ENCODE data around the gene PLEKHG3. TPM values are rescaled to one million over a fixed set of nuclear protein-coding genes. Genes with fewer than 3 reads are reported as not detected.

The PLEKHG3 gene
- total RNA-seq, 1 experiment from 2014 or later = 34.0 TPM

GRCh38 chr14:64711039-64711438, 6.8 kb downstream of the PLEKHG3 start:
- no peak overlapping the region for H3K4me3 ChIP-seq (ENCODE audit: low read depth in 2 of 2, low read length in 2 of 2)
- BruUV-seq (replicated peaks) = no TSS peak
- ATAC-seq (no peak), DNase-seq (ENCODE audit: low read depth, low spot score) (no peak)
- peaks cover 15% of the 10 kb centered on the region; the same call in 1 of the 2 replicates for H3K9me3 ChIP-seq (ENCODE audit: control insufficient read depth, insufficient read depth, low read depth, low read length)
- peaks cover 42% of the 10 kb centered on the region for H3K4me1 ChIP-seq (ENCODE audit: control insufficient read depth, insufficient read depth, low read length)
- intact Hi-C loops (cut with micrococcal nuclease; ENCODE audit: unreplicated experiment) (no loop called here), in situ Hi-C loops (cut with HindIII; ENCODE audit: low pct_unique_long_range_greater_than_20kb, low sequenced_read_pairs) (no loop called here)
- POLR2A ChIA-PET = no interaction called here
- H3K27ac ChIP-seq (ENCODE audit: low read length) = no peak overlapping the region
- CTCF ChIA-PET = no interaction called here
- H3K27me3 ChIP-seq (ENCODE audit: control insufficient read depth, insufficient read depth, low read length) = no peaks in the 10 kb centered on the region
- TF ChIP-seq POLR2AphosphoS5 (IDR thresholded peaks at IDR 0.05; ENCODE audit: low read depth, low read length) (no peak), SIN3A (IDR thresholded peaks at IDR 0.05; ENCODE audit: borderline replicate concordance, insufficient read depth, low read depth, low read length) (no peak), TCF7L2 (IDR thresholded peaks at IDR 0.05; ENCODE audit: low read depth, low read length) (no peak), REST (IDR thresholded peaks at IDR 0.05; ENCODE audit: insufficient read depth in 1 of 2, low read depth in 2 of 2, low read length in 1 of 2) (no peak), CTCF (IDR thresholded peaks at IDR 0.05) (no peak)
- H3K36me3 ChIP-seq (ENCODE audit: control insufficient read depth, insufficient read depth, low read length) = no peaks in the 10 kb centered on the region; the same call in 1 of the 2 replicates

GRCh38 chr14:64713677-64714076, 9.5 kb downstream of the PLEKHG3 start:
- DNase-seq (ENCODE audit: low read depth, low spot score) (no peak), ATAC-seq (no peak)
- intact Hi-C loops (cut with micrococcal nuclease; ENCODE audit: unreplicated experiment) (no loop called here), in situ Hi-C loops (cut with HindIII; ENCODE audit: low pct_unique_long_range_greater_than_20kb, low sequenced_read_pairs) (no loop called here)
- Histone ChIP-seq H3K27ac (ENCODE audit: low read length) (no peak overlapping the region), H3K27me3 (ENCODE audit: control insufficient read depth, insufficient read depth, low read length) (no peaks in the 10 kb centered on the region), H3K4me3 (ENCODE audit: low read depth in 2 of 2, low read length in 2 of 2) (no peak overlapping the region), H3K36me3 (ENCODE audit: control insufficient read depth, insufficient read depth, low read length) (no peaks in the 10 kb centered on the region), H3K9me3 (ENCODE audit: control insufficient read depth, insufficient read depth, low read depth, low read length) (peaks cover 15% of the 10 kb centered on the region; the same call in 1 of the 2 replicates), H3K4me1 (ENCODE audit: control insufficient read depth, insufficient read depth, low read length) (peaks cover 29% of the 10 kb centered on the region)
- BruUV-seq (replicated peaks) = no TSS peak
- TF ChIP-seq REST (IDR thresholded peaks at IDR 0.05; ENCODE audit: insufficient read depth in 1 of 2, low read depth in 2 of 2, low read length in 1 of 2) = no peak
- no peak for TF ChIP-seq POLR2AphosphoS5 (IDR thresholded peaks at IDR 0.05; ENCODE audit: low read depth, low read length)
- TF ChIP-seq CTCF (IDR thresholded peaks at IDR 0.05) = no peak
- TF ChIP-seq TCF7L2 (IDR thresholded peaks at IDR 0.05; ENCODE audit: low read depth, low read length) = no peak
- TF ChIP-seq SIN3A (IDR thresholded peaks at IDR 0.05; ENCODE audit: borderline replicate concordance, insufficient read depth, low read depth, low read length) = no peak
- CTCF ChIA-PET = no interaction called here
- POLR2A ChIA-PET = no interaction called here
